ENCODE results near the gene SAMD4A.

GRCh38 chr14:54524410-54524809 is 42.5 kb upstream of the SAMD4A start:
- TF ChIP-seq, protein P1, sequence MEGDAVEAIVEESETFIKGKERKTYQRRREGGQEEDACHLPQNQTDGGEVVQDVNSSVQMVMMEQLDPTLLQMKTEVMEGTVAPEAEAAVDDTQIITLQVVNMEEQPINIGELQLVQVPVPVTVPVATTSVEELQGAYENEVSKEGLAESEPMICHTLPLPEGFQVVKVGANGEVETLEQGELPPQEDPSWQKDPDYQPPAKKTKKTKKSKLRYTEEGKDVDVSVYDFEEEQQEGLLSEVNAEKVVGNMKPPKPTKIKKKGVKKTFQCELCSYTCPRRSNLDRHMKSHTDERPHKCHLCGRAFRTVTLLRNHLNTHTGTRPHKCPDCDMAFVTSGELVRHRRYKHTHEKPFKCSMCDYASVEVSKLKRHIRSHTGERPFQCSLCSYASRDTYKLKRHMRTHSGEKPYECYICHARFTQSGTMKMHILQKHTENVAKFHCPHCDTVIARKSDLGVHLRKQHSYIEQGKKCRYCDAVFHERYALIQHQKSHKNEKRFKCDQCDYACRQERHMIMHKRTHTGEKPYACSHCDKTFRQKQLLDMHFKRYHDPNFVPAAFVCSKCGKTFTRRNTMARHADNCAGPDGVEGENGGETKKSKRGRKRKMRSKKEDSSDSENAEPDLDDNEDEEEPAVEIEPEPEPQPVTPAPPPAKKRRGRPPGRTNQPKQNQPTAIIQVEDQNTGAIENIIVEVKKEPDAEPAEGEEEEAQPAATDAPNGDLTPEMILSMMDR (IDR thresholded peaks at IDR 0.05 in 8 of 11, conservative IDR thresholded peaks at IDR 0.05 in 3 of 11) = no peak
- TF ChIP-seq POLR2A (IDR thresholded peaks at IDR 0.05) = no peak
